ENCODE measurements around the gene SORCS2.

SORCS2 gene

GRCh38 chr4:7362862-7363430, 170.6 kb downstream of the SORCS2 start:
- no peak for DNase-seq

- no peak for DNase-seq
Measured at GRCh38 chr4:7364979-7365378, 172.6 kb downstream of the SORCS2 start.

- no peak for DNase-seq
Measured at GRCh38 chr4:7365462-7366179, 173.3 kb downstream of the SORCS2 start.

- DNase-seq = no peak
Measured at GRCh38 chr4:7366180-7366945, 174.0 kb downstream of the SORCS2 start.

- DNase-seq = no peak
Measured at GRCh38 chr4:7366954-7367353, 174.6 kb downstream of the SORCS2 start.

GRCh38 chr4:7367406-7367805, 175.1 kb downstream of the SORCS2 start:
- no peak for DNase-seq

GRCh38 chr4:7367864-7368277, 175.5 kb downstream of the SORCS2 start:
- no peak for DNase-seq

GRCh38 chr4:7368296-7368695, 176.0 kb downstream of the SORCS2 start:
- DNase-seq = no peak

GRCh38 chr4:7369511-7369910, 177.2 kb downstream of the SORCS2 start:
- no peak for DNase-seq

- no peak for DNase-seq
Measured at GRCh38 chr4:7370038-7370437, 177.7 kb downstream of the SORCS2 start.

GRCh38 chr4:7371210-7371941, 179.0 kb downstream of the SORCS2 start:
- DNase-seq = peak; percentile 69

- no peak for DNase-seq
Measured at GRCh38 chr4:7372673-7373072, 180.3 kb downstream of the SORCS2 start.

GRCh38 chr4:7374571-7374970, 182.2 kb downstream of the SORCS2 start:
- no peak for DNase-seq

- DNase-seq = no peak
Measured at GRCh38 chr4:7375427-7375826, 183.1 kb downstream of the SORCS2 start.

- DNase-seq = no peak
Measured at GRCh38 chr4:7377223-7377865, 185.0 kb downstream of the SORCS2 start.

- DNase-seq = no peak
Measured at GRCh38 chr4:7379186-7379585, 186.8 kb downstream of the SORCS2 start.

GRCh38 chr4:7379719-7380118, 187.4 kb downstream of the SORCS2 start:
- no peak for DNase-seq

- peak; percentile 32 for DNase-seq
Measured at GRCh38 chr4:7381221-7381889, 189.0 kb downstream of the SORCS2 start.

GRCh38 chr4:7381890-7382633, 189.7 kb downstream of the SORCS2 start:
- no peak for DNase-seq

GRCh38 chr4:7382634-7383014, 190.3 kb downstream of the SORCS2 start:
- no peak for DNase-seq

GRCh38 chr4:7383266-7383665, 190.9 kb downstream of the SORCS2 start:
- DNase-seq = no peak
